Stimulated activated CD8-positive, alpha-beta memory T cell treated with anti-CD3 and anti-CD28 coated beads, Interleukin-2, amount 100 ng/mL, for 48 hours (primary cell): ENCODE data around the gene ABCB9.
"Not testable (repeated sequence)": the region's sequence is repeated elsewhere in the genome, so short reads cannot be mapped to it uniquely, and the experiment has no call there.

Experiments used
- DNase-seq, 2 donors: peaks; one replicate each; pipeline ENCODE4 v3.0.0-alpha.2; 2020; ENCODE audit warnings: low read depth in 2 of 2

ABCB9 gene

DNA sequence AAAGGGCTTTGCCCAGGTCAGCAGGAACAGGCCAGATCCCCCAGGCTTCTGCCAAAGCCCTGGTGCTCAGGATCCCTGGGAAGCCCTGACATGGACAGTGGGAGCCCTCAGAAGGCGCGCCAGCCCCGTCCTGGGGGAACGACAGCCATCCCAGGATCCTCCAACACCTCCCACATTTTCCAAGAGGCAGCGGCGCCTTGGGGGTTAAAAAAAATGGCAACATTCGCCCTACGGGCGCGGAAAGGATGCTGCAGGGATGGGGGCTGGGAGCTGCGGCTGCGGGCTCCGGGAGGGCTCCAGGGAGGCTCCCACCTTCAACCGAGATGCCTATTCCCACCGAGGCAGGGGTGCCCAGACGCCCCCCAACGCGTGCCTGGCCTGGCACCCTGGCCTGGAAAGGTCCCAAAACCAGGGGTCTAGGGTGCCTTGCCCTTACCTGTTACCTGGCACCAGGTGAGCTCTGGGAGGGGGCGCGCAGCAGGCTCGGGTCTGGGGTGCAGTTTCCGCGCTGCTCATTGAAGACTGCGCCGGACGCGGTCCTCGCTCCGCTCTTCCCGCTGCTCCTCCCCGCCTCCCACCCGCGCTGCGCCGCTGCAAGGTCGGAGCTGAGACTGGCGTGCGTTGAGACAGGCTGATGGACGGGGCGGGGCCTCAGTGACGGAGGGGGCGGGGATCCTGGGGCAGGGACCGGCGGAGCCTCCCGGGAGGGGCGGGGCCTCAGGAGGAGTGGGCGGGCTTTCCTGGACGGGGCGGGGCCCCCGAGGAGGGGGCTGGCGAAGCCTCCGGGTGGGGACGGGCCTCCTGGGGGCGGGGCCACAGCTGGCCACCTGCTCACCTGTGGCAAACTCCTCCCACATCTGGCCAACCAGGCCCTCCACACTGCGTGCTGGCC is at the start of gene ABCB9:
Gene ABCB9 (minus strand): TSS at position 613 of the 892 bp plus-strand sequence. CDS start 6,228 bp downstream, outside the sequence.
- DNase-seq: peak; percentile 95 to 97

- not testable (repeated sequence) for DNase-seq
These were observed 48.2 kb upstream of the ABCB9 start for GRCh38 chr12:123014473-123014872.

DNA sequence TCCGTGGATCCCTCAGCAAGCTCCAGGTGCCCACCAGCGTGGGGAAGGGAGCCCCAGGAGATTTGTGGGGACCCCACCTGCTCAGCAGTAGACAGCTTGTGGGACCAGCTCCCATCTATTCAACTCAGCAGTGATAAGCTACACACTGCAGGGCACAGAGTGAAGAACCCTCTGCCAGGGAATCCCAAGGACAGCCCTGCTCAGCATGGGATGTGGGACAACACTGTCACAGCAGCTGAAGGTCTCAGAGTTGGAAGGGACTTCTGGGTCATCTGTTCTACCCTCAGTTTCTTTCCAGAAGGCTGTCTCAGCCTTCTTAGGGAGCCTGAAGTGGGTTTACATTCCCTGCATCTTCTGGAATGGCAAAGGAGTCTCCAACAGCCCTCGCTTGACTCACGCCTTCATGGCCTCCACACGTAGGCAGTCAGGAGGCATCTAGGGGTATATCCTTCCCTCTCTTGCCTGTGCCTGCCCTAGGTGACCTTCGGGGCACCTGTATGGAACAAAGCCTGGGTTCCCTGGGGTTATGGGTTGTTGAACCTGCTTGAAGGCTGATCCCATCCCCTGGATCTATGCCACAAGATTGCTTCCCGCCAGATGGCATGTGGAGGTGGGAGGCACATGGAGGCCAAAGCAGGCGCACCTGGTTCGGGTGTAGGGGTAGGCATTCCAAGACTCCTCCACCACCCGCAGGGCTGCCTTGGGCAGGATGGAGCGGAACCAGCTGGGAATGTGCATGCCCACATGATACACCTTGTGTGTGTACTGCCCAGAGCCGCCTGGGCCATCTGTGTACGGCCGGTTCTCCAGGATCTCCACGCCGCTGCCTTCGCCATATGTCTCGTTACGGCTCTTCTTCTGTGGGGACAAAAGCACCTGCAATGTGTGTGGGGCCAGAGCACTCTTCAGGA is 47.2 kb upstream of the ABCB9 start:
- DNase-seq: no peak

- no peak for DNase-seq
These were observed 45.4 kb upstream of the ABCB9 start for GRCh38 chr12:123011701-123012100.

DNA sequence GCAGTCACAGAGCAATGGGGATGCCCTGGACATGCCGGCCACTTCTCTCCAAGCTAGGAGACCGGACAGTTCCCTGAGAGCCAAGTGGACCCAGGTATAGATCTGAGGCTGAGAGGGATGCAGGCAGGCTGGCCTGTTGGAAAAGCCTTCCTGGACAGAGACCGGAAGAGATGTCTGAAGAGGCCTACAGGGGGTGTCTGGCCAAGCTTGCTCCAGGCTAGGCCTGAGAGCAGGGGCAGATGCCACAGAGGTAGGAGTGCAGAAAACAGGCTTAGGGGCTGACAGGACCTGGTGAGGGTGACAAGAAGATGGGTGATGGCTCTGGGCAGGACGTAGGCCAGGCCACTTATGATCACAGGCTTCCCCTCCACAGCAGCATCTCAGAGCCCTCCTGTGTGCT is 44.4 kb upstream of the ABCB9 start:
- DNase-seq: no peak

- DNase-seq: no peak
These were observed 43.8 kb upstream of the ABCB9 start for GRCh38 chr12:123010110-123010509.

DNA sequence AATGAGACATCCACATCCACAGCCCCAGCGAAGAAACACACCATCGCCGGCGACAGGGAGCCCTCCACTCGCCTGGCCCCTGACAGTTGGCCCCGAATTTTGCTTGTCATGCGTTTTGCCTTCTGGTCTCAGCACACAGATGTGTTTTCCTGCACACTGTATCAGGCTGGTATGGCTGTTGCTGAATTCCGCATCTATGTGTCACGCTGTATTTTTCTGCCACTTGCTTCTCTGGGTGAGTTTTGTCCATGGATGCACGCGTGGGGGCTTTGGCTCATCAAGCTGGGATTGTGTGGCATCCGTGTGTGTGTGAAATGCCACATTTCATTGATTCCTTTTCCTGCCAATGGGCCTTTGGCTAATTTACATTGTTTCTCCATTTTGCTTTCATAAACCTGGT is 40.7 kb upstream of the ABCB9 start:
- DNase-seq: no peak

- DNase-seq: no peak
These were observed 38.9 kb upstream of the ABCB9 start for GRCh38 chr12:123005081-123005626.

DNA sequence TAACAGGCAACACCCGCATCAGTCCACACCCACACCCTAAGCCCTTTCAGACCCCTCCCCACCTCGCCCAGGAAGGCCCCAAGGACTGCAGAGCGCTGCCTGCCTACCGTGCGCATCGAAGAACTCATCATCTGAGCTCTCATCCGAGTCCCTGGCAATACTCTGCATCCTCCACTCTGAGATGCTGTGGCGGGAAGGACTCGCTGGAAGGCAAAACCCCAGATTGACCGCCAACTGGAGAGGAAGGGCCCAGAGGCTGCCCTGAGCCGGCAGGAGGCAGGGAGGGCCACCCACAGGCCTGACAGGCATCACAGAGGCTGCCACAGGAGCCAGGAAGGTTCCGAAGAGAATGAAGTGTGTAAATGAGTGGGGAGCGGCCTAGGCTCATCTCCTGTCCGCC is 38.0 kb upstream of the ABCB9 start:
- no peak for DNase-seq

DNA sequence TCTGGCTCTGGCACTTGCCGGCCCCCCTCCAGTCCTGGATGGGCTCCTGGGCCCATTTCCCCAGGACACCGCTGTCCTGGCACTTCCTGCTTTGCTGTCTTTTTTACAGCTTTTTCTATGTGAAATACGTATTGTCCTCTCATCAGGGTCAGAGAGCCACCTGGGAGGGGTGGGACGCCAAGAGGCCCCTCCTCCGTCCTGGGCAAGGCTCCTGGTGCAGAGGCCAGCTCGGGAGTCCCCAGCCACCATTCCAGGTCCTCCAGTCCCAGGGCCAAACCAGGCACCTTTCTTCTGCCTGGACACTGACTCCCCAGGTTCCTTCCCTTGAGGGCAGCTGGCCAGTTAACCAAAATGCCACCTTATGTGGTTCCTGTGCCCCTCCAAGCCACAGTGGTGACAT is 37.0 kb upstream of the ABCB9 start:
- DNase-seq: no peak

GRCh38 chr12:123001464-123001863 is 35.2 kb upstream of the ABCB9 start:
- DNase-seq: no peak

DNA sequence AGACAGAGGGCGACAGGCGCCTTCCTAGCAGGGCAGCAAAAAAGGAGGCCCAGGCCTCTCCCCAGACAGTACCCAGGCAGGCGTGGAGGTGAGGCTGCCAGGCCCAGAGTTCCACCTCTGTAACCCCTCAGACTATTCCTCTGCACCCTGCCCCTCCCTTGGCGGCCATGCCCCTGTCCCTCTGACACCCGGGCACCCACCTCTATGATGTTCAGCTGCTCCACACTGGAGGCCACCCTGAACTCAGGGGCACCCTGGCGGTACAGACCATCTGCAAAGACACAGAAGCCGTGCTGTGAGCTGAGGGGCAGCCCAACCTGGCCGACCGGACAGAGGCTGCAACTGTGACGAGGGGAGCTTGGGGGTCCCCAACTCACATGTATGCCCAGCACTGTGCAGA is 34.3 kb upstream of the ABCB9 start:
- no peak for DNase-seq

DNA sequence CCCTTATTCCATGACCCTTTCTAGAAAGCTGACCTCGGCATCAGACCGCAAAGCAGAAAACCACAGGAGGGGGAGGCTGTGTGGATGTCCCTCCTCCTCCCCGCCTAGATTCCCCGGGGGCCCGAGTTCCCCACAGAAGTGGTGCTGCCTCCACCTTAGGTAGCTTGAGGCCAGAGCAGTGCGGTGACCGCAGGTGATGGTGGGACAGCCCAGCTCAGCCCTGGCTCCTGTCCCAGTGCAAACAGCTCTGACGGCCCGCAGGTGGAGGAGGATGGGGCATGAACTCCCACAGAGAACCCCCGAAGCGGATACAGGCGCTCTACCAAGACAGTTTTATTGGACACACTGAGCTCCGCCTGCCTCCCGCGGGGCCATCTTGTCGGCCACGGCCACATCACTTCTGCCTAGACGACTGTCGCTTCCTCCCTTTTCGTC is 33.7 kb upstream of the ABCB9 start:
- DNase-seq: no peak

DNA sequence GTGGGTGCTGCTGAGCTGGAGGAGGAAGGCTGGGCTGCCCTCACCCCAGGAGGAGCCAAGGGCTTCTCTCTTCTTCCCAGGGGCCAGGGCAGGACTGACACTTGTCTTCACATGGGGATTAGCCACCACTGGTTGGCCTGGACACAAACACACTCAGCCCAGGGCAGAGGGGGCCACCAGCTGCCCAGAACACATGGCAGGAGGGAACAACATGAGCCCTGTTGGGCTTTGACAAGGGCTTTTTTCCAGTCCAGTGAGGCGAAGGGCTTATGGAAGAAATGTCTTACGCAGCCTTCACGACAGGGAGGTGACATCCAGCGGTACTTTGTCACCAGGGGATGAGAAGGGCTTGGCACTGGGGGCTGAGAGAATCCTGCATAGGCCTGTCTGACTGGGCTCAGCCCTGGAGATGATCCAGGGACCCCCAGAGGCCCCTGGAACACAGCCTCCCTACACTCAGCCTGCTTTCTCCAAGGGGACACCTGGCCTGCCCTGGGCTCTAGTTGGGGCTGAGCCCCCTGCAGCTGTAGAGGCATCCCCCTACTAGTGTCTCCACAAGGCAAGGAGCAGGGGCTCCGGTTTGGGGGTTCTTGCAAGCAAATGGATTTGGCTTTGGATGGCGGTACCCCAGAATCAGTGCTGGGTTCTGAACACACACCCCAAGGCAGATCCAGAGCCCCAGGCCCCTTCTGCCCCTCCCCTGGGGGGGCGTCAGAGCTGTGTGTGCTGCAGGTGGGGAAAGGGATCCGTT is 33.1 kb upstream of the ABCB9 start:
- no peak for DNase-seq

GRCh38 chr12:122998316-122998715 is 32.1 kb upstream of the ABCB9 start:
- no peak for DNase-seq

GRCh38 chr12:122997343-122998250 is 31.3 kb upstream of the ABCB9 start:
- DNase-seq: no peak

GRCh38 chr12:122996621-122997342 is 30.5 kb upstream of the ABCB9 start:
- DNase-seq: no peak

GRCh38 chr12:122996188-122996601 is 29.9 kb upstream of the ABCB9 start:
- no peak for DNase-seq

DNA sequence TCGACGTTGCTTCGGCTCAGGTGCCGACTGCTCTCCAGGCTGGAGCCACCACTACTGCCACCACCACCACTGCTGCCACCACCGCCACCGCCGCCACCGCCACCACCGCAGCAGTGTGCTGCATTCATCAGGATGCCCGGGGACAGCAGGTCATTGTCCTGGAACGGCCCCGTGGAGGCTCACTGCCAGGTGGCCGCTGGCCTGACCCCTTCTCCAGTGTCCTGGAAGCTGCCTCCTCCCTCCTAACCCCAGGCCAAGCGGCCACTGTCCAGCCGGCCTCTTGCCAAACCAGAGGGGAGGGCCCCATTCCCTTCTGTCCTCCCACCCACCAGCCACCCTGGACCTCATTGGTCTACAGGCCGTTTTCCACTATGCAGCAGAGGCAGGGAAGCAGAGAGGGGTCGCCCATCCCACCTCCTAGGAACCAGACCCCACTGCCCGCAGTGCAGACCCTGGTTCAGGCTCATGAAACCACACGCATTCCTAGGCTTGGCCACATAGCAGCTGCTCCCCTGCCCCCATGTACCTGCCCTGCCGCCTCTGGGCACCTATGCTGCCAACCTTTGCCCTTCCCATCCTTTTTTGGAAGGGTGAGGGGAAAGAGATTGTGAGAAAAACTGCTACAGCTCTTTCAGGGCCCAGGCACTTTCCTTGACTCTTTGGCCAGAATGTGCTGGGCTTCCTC is 29.4 kb upstream of the ABCB9 start:
- DNase-seq: no peak
